WTC11 (cell line): ENCODE measurements around the gene KIAA0232. TPM values are rescaled to one million over a fixed set of nuclear protein-coding genes. Genes with fewer than 3 reads are reported as not detected.
"Not testable (repeated sequence)": the region's sequence is repeated elsewhere in the genome, so short reads cannot be mapped to it uniquely, and the experiment has no call there.

ENCODE experiments used
- ATAC-seq: fragments of 200-7000 bp; cut with Tn5 transposase; 2 replicates; pipeline ENCODE4 v1.10.0; 2021; ENCODE audit warnings: mild to moderate bottlenecking, moderate library complexity
- CTCF ChIA-PET: fragments of 300-600 bp; sonication (Branson Sonifier 250); formaldehyde crosslinking; loops from one replicate; lab custom pipeline; 2021; ENCODE audit warnings: antibody characterized with exemption; lab: Charles Lee
- POLR2A ChIA-PET: fragments of 350-600 bp; sonication (Branson Sonifier 250); formaldehyde crosslinking; loops from one replicate; lab custom pipeline; 2021; ENCODE audit warnings: antibody characterized with exemption; lab: Charles Lee
- DNase-seq: peaks from one replicate; pipeline ENCODE4 v3.0.0; 2021; ENCODE audit warnings: low spot score
- H3K27ac Mint-ChIP-seq: 2 replicates; pipeline ENCODE4 v1.8.0; 2021; ENCODE audit warnings: mixed read lengths
- H3K27me3 Mint-ChIP-seq: 2 replicates; pipeline ENCODE4 v1.8.0; 2021; ENCODE audit warnings: low read depth, mild to moderate bottlenecking, moderate library complexity, mixed read lengths
- H3K36me3 Mint-ChIP-seq: 2 replicates; pipeline ENCODE4 v1.8.0; 2021; ENCODE audit warnings: mixed read lengths
- H3K4me1 Mint-ChIP-seq: 2 replicates; pipeline ENCODE4 v1.8.0; 2022; ENCODE audit warnings: mixed read lengths
- H3K4me3 Mint-ChIP-seq: 2 replicates; pipeline ENCODE4 v1.8.0; 2021; ENCODE audit warnings: mild to moderate bottlenecking, moderate library complexity, mixed read lengths
- H3K9me3 Mint-ChIP-seq: 2 replicates; pipeline ENCODE4 v1.8.0; 2021; ENCODE audit warnings: mixed read lengths
- CREM ChIP-seq: sonication (generic); formaldehyde crosslinking; IDR thresholded peaks from 2 replicates; pipeline ENCODE4 v1.8.1; 2022; ENCODE audit warnings: mild to moderate bottlenecking, missing genetic modification reagents, moderate library complexity
- E2F5 ChIP-seq: sonication (generic); formaldehyde crosslinking; IDR thresholded peaks from 2 replicates; pipeline ENCODE4 v1.8.1; 2022; ENCODE audit warnings: mild to moderate bottlenecking, moderate library complexity, missing genetic modification reagents
- ELF4 ChIP-seq: sonication (generic); formaldehyde crosslinking; IDR thresholded peaks from 2 replicates; pipeline ENCODE4 v1.8.1; 2022; ENCODE audit warnings: low read depth, mild to moderate bottlenecking, moderate library complexity, missing genetic modification reagents
- EMX1 ChIP-seq: fragments of 250-450 bp; sonication (Bioruptor Pico); IDR thresholded peaks from 2 replicates; pipeline ENCODE4 v1.8.0; 2021; ENCODE audit warnings: mild to moderate bottlenecking
- ESRRA ChIP-seq: sonication (generic); formaldehyde crosslinking; IDR thresholded peaks from 2 replicates; pipeline ENCODE4 v1.8.1; 2022; ENCODE audit warnings: mild to moderate bottlenecking, missing genetic modification reagents, borderline replicate concordance
- FOXJ3 ChIP-seq: sonication (generic); formaldehyde crosslinking; IDR thresholded peaks from 2 replicates; pipeline ENCODE4 v1.9.0; 2021; ENCODE audit warnings: missing genetic modification reagents, mild to moderate bottlenecking, borderline replicate concordance
- GABPB1 ChIP-seq: sonication (generic); formaldehyde crosslinking; IDR thresholded peaks from 2 replicates; pipeline ENCODE4 v1.8.1; 2023; ENCODE audit warnings: mild to moderate bottlenecking, missing genetic modification reagents
- MYBL2 ChIP-seq: sonication (generic); formaldehyde crosslinking; IDR thresholded peaks from 2 replicates; pipeline ENCODE4 v1.8.1; 2023; ENCODE audit warnings: mild to moderate bottlenecking, moderate library complexity, missing genetic modification reagents
- PREB ChIP-seq: sonication (generic); formaldehyde crosslinking; IDR thresholded peaks from 2 replicates; pipeline ENCODE4 v1.8.1; 2022; ENCODE audit warnings: mild to moderate bottlenecking, missing genetic modification reagents, moderate library complexity, borderline replicate concordance
- PRRX2 ChIP-seq: fragments of 250-450 bp; sonication (Bioruptor Pico); IDR thresholded peaks from 2 replicates; pipeline ENCODE4 v1.8.0; 2021; ENCODE audit warnings: mild to moderate bottlenecking
- ZNF138 ChIP-seq: sonication (generic); formaldehyde crosslinking; conservative IDR thresholded peaks from 2 replicates; pipeline ENCODE4 v1.8.1; 2022; ENCODE audit warnings: mild to moderate bottlenecking, moderate library complexity, missing genetic modification reagents
- ZNF416 ChIP-seq: fragments of 250-450 bp; sonication (Bioruptor Pico); IDR thresholded peaks from 2 replicates; pipeline ENCODE4 v1.9.0; 2021; ENCODE audit warnings: mild to moderate bottlenecking, inconsistent platforms
- ZSCAN18 ChIP-seq: fragments of 250-450 bp; sonication (Bioruptor Pico); IDR thresholded peaks from 2 replicates; pipeline ENCODE4 v2.1.2; 2022; ENCODE audit warnings: mild to moderate bottlenecking, moderate library complexity
- total RNA-seq: library from RNA; stranded (reverse); gene quantifications from 3 replicates; pipeline ENCODE4 v1.2.3, GENCODE V29; 2021

KIAA0232 gene
- total RNA-seq, 1 experiment from 2014 or later: 23.2 TPM

GRCh38 chr4:6910340-6910959 lies 127.9 kb downstream of the KIAA0232 start:
- CTCF ChIA-PET: interaction anchor here (0.6 to 7.4 kb wide), 10 partner anchors 15 to 209 kb away, joined by 3 to 83 read pairs (median 5); partner anchors contain the start of genes GRPEL1 and TADA2B
- DNase-seq (no peak), ATAC-seq (peak; percentile 9)
- Mint-ChIP-seq H3K27ac (no peak overlapping the region; the same call in 1 of the 2 replicates), H3K36me3 (no peaks in the 10 kb centered on the region), H3K4me3 (peak overlapping the region; percentile 95), H3K27me3 (peaks cover 12% of the 10 kb centered on the region), H3K4me1 (peaks cover 33% of the 10 kb centered on the region), H3K9me3 (no peaks in the 10 kb centered on the region)
- POLR2A ChIA-PET: interaction anchor here (1.0 kb wide), 1 partner anchor 62 kb away, joined by 3 read pairs; no protein-coding TSS in a partner anchor
- no peak for TF ChIP-seq PRRX2 (CRISPR knock-in tag)
- TF ChIP-seq FOXJ3 (CRISPR knock-in tag): no peak
- TF ChIP-seq MYBL2 (CRISPR knock-in tag): no peak
- no peak for TF ChIP-seq E2F5 (CRISPR knock-in tag)
- no peak for TF ChIP-seq PREB (CRISPR knock-in tag)
- no peak for TF ChIP-seq CREM (CRISPR knock-in tag)
- TF ChIP-seq ZSCAN18 (CRISPR knock-in tag): no peak
- no peak for TF ChIP-seq ZNF416 (CRISPR knock-in tag)
- TF ChIP-seq ELF4 (CRISPR knock-in tag): no peak
- no peak for TF ChIP-seq EMX1 (CRISPR knock-in tag)

GRCh38 chr4:6910960-6911874 lies 128.7 kb downstream of the KIAA0232 start:
- no peak for DNase-seq
- H3K36me3 Mint-ChIP-seq: no peaks in the 10 kb centered on the region
- H3K27ac Mint-ChIP-seq: peak overlapping the region; percentile 82; the same call in 1 of the 2 replicates
- CTCF ChIA-PET: interaction anchor here (0.6 to 7.4 kb wide), 14 partner anchors 12 to 209 kb away, joined by 3 to 83 read pairs (median 5); partner anchors contain the start of genes GRPEL1 and TADA2B
- H3K4me1 Mint-ChIP-seq: peaks cover 35% of the 10 kb centered on the region
- H3K9me3 Mint-ChIP-seq: no peaks in the 10 kb centered on the region
- POLR2A ChIA-PET: interaction anchor here (1.0 kb wide), 1 partner anchor 61 kb away, joined by 3 read pairs; no protein-coding TSS in a partner anchor
- TF ChIP-seq GABPB1 (CRISPR knock-in tag) (0 out of 2 replicates have a peak, but pooled peaks have one; percentile 31), ZNF138 (no peak), ESRRA (CRISPR knock-in tag) (no peak)
- H3K4me3 Mint-ChIP-seq: peak overlapping the region; percentile 95
- no peak for ATAC-seq
- peaks cover 12% of the 10 kb centered on the region for H3K27me3 Mint-ChIP-seq

- H3K9me3 Mint-ChIP-seq, POLR2A ChIA-PET, H3K36me3 Mint-ChIP-seq, H3K4me3 Mint-ChIP-seq, DNase-seq, ATAC-seq: not testable (repeated sequence)
- peaks cover 42% of the 10 kb centered on the region for H3K4me1 Mint-ChIP-seq
- peak overlapping the region; percentile 82; the same call in 1 of the 2 replicates for H3K27ac Mint-ChIP-seq
- peaks cover 12% of the 10 kb centered on the region for H3K27me3 Mint-ChIP-seq
- CTCF ChIA-PET: interaction anchor here (0.6 to 7.4 kb wide), 10 partner anchors 11 to 210 kb away, joined by 3 to 83 read pairs (median 4); partner anchors contain the start of genes GRPEL1 and TADA2B
Measured at GRCh38 chr4:6911917-6912316, 129.4 kb downstream of the KIAA0232 start.
